GM20431 (cell line): ENCODE results near the gene HSF4.

Source experiments
- in situ Hi-C: fragments of 300-500 bp; cut with MseI, MboI; formaldehyde crosslinking; loops from one replicate; pipeline ENCODE4 v1.15.0; 2020; ENCODE audit warnings: low sequenced_read_pairs; ENCODE audit not compliant: unreplicated experiment

The HSF4 gene

GRCh38 chr16:67183284-67183626 lies 18.7 kb downstream of the HSF4 start:
- in situ Hi-C loops: no loop called here

GRCh38 chr16:67183627-67184452 lies 19.3 kb downstream of the HSF4 start, which contains the start of gene MATCAP1:
Gene MATCAP1, minus strand, starts transcription at chr16:67183963. Its CDS starts 3,353 bp downstream, at chr16:67180610.
- in situ Hi-C loops: no loop called here

DNA sequence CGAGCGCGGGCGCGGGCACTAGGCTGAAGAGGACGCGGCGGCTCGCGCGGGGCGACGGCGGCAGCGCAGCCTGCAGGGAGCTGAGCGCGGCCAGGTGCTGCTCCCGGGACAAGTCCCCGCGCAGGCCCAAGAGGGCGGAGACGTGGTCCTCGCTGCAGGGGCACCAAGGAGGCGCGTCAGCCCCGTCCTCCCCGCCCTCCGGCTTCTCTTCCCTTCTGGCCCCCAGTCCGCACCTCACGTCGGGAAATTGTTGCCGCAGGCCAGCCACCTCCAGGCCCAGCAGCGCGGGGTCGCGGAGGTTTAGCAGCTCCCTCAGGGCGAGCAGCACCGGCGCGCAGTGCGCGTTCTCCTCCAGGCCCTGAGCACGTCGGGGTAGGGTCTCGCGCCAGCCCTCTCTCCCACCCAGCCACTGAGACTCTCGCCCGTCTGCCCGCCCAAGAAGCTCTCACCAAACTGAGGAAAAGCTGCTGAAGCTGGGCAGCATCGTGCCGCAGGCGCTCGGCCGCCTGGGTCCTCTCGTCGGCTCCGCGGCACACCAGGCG lies 20.0 kb downstream of the HSF4 start:
- in situ Hi-C loops: no loop called here

DNA sequence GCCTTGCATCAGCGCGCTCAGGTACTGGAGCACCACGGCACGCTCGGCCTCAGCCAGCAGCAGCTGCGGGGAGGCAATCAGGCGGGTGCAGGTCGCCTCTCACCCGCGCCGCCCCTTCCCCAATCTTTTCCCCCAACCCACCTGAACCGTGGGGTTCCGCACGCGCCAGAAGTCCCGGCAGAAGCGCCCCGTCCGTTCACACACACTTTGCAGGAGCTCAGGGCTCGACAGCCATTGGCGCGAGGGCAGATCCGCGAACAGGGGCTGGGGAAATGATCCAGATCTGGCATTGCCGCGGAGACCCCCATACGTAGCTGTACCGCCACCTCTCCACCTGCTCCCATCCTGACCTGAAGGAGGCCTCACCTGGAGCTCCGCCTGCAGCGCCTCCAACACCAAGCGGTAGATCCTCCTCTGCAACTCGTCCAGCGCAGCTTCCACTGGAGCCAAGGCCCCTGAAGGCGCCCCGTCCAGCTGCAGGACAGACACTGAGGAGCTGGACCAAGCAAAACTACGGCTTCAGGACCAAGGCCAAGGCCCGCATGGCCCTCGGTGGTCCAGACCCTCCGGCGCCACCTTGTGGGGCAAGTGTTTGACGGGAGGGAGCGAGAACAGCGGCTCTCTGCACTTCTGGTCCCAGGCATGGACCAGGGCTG lies 20.6 kb downstream of the HSF4 start:
- in situ Hi-C loops: no loop called here

DNA sequence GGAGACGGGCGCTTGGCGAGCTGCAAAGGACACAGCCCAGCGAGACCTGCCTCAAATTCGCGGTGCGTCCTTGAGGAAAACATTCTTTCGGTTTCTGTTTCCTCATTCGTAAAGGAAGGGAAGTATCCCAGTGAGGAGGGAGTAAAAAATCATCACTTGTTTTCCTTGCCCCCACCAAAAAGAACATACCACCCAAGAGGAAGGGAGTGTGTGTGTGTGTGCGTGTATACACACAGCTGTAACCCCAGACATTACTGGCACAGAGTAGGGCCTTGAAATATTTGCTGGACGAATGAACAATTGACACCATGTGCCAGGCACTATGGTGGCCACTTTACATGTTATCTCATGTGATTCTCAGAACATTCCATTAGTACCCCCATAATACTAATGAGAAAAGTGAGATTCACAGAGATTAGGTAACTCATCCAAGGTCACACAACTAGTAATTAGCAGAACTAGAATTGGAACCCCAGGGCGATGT lies 21.1 kb downstream of the HSF4 start:
- in situ Hi-C loops: no loop called here

DNA sequence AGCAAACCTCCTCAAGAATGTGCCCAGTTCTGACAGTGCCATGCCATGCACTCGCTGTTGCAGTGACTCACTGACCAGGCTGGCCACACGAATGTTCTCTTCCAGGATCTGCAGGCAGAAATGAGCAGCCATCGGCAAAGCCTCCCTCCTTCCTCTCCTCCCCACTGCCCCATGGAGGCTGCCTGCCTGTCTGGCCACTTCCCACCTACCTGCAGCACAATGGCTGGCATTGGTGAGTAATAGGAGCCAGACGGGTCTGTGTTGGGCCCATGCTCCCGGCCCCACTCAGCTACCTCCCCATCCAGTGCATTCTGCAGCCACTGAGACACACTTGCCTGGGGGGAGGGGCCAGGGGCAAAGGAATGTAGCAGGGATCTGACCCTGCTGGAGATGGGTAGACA lies 22.0 kb downstream of the HSF4 start:
- in situ Hi-C loops: no loop called here

GRCh38 chr16:67187175-67187890 lies 22.8 kb downstream of the HSF4 start:
- in situ Hi-C loops: no loop called here

- in situ Hi-C loops: no loop called here
These were observed 23.8 kb downstream of the HSF4 start for GRCh38 chr16:67188323-67188722.

DNA sequence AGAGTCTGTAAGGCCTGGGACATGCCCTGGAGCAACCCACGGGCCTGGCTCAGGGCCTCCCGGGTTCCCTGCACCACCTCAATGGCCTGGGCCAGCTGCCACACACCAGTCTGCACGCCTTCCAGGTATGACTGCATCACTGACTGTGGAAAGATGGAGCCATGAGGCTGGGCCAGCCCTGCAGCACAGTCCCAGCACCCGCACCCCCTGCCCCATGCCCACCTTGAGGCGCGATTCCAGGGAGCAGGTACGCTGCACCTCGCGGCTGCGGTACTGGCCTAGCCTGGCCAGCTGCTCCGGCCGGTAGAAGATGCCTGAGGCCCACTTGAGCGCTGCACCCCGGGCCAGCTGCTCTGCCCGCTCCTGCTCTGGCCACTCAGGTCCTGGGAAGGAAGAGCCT lies 24.3 kb downstream of the HSF4 start:
- in situ Hi-C loops: no loop called here

- in situ Hi-C loops: no loop called here
These were observed 25.5 kb downstream of the HSF4 start, which contains the start of gene EXOC3L1 for GRCh38 chr16:67190041-67190440. Gene EXOC3L1, minus strand, starts transcription at chr16:67190136. Its CDS starts 460 bp downstream, at chr16:67189676.

- in situ Hi-C loops: no loop called here
These were observed 26.2 kb downstream of the HSF4 start for GRCh38 chr16:67190448-67191399.

DNA sequence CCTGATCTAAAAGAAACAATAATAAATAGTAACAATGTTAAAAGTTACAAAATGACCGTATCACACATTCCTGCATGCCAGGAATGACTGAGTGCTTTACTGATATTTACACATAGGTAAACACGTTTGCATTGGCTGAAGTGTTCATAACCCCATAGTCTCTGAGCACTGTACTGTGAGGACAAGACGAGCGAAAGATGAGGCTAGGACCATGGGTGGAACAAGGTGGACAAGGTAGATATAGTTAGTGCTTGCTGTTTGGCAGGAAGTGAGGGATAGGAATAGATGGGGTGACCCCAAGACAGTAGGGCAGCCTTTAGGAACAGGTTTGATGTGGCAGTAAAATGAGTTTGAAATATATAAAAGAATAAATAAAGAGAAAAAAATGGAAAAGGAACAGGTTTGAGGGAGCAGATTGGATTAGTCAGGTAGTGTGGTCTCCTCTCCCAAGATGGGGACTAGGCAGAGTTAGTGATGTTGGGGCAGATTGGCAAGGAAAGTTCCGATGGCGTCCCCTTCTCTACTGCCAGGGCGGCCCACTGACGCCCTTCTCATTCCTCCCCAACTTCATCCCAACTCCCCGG lies 27.0 kb downstream of the HSF4 start:
- in situ Hi-C loops: no loop called here

DNA sequence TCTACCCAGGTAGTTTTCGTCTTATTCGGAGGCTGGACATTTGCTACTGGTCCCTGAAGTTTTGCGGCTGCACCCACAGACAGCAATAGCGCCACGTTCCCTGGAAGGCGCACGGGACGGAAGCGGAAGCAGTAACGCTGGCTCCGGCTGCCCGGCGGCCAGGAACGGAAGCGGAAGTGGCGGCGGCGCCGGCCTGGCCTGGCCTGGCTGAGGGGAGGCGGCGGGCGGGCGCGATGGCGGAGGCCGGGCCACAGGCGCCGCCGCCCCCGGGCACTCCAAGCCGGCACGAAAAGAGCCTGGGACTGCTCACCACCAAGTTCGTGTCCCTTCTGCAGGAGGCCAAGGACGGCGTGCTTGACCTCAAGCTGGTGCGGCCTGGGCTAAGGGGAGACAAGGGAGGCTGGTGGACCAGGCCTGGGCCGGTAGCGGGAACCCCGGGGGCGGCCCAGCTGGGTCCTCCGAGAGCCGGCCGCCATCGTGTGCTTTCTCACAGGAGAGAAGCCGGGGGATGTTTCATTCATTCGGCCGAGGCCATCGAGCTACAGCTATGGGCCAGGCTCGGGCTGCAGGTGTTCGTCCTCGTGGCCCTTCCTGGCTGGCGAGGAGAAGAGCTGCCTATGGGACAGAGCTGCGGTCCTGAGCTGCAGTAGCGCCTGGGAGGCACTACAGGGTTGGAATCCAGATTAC lies 27.6 kb downstream of the HSF4 start, which contains the start of gene E2F4:
E2F4 (plus strand) TSS at position 161 of the 687 bp plus-strand sequence; CDS start at position 234, 73 bp downstream.
- in situ Hi-C loops: no loop called here

DNA sequence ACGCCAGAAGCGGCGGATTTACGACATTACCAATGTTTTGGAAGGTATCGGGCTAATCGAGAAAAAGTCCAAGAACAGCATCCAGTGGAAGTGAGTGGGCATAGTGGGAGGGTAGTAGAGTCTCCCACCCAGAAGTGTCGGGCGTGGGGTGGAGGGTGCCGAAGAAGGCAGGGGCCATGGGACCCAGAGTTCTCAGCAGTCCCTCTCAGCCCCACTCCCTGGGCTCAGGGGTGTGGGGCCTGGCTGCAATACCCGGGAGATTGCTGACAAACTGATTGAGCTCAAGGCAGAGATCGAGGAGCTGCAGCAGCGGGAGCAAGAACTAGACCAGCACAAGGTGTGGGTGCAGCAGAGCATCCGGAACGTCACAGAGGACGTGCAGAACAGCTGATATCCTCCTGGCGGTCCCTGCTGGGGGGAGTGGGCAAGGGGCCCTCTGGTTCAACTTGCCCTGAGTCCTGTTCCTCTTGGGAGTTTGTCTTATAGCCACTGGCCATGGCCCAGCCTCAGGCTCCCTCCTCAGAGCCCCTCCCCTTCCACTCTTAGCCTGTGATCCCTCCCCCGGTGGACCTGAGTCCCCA lies 28.3 kb downstream of the HSF4 start:
- in situ Hi-C loops: no loop called here

DNA sequence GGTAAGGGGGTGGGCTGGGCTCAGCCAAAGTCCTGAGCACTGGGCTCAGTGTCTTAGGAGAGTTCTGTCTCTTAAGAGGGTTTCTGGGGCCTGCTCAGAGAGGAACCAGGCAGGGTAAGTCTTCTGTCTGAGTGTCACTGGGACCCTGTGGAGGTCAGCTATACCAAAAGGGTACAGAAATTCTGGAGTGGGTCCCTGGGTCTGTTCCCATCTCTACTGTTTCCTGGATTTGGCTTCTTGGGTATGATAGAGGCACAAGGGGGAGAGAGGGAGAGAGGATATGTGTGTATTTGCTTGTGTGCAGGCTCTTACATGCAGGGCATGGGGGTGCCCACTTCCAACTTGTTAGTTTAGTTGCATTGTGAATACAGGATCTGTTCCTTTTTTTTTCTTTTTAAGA lies 29.0 kb downstream of the HSF4 start:
- in situ Hi-C loops: no loop called here

- in situ Hi-C loops: no loop called here
These were observed 29.7 kb downstream of the HSF4 start for GRCh38 chr16:67194260-67194659.

DNA sequence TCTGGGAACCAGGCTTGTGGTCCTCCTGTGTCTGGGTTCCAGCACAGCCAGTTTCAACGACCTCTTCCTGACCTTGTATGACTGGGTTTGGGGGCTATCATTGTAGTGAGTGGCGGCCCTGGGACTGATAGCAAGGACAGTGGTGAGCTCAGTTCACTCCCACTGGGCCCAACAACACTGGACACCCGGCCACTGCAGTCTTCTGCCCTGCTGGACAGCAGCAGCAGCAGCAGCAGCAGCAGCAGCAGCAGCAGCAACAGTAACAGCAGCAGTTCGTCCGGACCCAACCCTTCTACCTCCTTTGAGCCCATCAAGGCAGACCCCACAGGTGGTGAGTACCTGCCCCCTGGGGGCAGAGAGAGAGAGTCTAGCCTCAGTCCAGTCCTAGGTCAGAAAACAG lies 31.1 kb downstream of the HSF4 start:
- in situ Hi-C loops: no loop called here

- in situ Hi-C loops: no loop called here
These were observed 32.3 kb downstream of the HSF4 start for GRCh38 chr16:67196881-67197280.
